ENCODE measurements around the gene PIP5K1C. TPM values are rescaled to one million over a fixed set of nuclear protein-coding genes. Genes with fewer than 3 reads are reported as not detected.

Gene PIP5K1C
- total and polyA plus RNA-seq, 9 of the 15 experiments (the other 6 are each of a cell fraction or from before 2014, with no cell fraction given): 0.38 to 22.1 (median 4.1) TPM

DNA sequence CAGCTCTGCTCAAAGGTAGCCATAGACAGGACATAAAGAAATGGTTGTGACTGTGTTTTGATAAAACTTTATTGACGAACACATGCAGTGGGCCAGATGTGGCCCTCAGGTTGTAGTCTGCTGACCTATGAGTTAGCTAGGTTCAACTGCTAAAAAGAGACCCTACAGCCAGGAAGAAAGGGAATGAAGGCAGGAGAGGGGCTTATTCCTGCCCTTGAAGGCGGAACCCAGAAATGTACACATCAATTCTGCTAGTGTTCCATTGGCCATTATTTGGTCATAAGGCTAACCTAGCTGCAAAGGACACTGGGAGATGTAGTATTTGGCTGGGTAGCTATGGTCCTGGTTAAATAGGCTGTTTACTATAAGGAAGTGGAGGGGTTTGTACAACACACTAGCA, 43.2 kb upstream of the PIP5K1C start (continued):
- TF ChIP-seq, protein P1, sequence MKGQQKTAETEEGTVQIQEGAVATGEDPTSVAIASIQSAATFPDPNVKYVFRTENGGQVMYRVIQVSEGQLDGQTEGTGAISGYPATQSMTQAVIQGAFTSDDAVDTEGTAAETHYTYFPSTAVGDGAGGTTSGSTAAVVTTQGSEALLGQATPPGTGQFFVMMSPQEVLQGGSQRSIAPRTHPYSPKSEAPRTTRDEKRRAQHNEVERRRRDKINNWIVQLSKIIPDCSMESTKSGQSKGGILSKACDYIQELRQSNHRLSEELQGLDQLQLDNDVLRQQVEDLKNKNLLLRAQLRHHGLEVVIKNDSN (CRISPR knock-in tag; IDR thresholded peaks at IDR 0.05): peak; percentile 81
- TF ChIP-seq, protein P2, sequence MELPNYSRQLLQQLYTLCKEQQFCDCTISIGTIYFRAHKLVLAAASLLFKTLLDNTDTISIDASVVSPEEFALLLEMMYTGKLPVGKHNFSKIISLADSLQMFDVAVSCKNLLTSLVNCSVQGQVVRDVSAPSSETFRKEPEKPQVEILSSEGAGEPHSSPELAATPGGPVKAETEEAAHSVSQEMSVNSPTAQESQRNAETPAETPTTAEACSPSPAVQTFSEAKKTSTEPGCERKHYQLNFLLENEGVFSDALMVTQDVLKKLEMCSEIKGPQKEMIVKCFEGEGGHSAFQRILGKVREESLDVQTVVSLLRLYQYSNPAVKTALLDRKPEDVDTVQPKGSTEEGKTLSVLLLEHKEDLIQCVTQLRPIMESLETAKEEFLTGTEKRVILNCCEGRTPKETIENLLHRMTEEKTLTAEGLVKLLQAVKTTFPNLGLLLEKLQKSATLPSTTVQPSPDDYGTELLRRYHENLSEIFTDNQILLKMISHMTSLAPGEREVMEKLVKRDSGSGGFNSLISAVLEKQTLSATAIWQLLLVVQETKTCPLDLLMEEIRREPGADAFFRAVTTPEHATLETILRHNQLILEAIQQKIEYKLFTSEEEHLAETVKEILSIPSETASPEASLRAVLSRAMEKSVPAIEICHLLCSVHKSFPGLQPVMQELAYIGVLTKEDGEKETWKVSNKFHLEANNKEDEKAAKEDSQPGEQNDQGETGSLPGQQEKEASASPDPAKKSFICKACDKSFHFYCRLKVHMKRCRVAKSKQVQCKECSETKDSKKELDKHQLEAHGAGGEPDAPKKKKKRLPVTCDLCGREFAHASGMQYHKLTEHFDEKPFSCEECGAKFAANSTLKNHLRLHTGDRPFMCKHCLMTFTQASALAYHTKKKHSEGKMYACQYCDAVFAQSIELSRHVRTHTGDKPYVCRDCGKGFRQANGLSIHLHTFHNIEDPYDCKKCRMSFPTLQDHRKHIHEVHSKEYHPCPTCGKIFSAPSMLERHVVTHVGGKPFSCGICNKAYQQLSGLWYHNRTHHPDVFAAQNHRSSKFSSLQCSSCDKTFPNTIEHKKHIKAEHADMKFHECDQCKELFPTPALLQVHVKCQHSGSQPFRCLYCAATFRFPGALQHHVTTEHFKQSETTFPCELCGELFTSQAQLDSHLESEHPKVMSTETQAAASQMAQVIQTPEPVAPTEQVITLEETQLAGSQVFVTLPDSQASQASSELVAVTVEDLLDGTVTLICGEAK (IDR thresholded peaks at IDR 0.05): peak; percentile 99
- TF ChIP-seq, protein P2 (CRISPR knock-in tag; IDR thresholded peaks at IDR 0.05): peak; percentile 99
- no peak for TF ChIP-seq SMARCA5 (IDR thresholded peaks at IDR 0.05)
- no peak for TF ChIP-seq ZNF75A (CRISPR knock-in tag; IDR thresholded peaks at IDR 0.05)
- 0 out of 2 replicates have a peak, but pooled peaks have one; percentile 18 for TF ChIP-seq EHMT2 (IDR thresholded peaks at IDR 0.05)
- TF ChIP-seq RBM15 (IDR thresholded peaks at IDR 0.05; ENCODE audit: insufficient read depth, low read length): no peak
- no peak for TF ChIP-seq ERF (CRISPR knock-in tag; IDR thresholded peaks at IDR 0.05)
- TF ChIP-seq, protein P3, sequence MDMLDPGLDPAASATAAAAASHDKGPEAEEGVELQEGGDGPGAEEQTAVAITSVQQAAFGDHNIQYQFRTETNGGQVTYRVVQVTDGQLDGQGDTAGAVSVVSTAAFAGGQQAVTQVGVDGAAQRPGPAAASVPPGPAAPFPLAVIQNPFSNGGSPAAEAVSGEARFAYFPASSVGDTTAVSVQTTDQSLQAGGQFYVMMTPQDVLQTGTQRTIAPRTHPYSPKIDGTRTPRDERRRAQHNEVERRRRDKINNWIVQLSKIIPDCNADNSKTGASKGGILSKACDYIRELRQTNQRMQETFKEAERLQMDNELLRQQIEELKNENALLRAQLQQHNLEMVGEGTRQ (CRISPR knock-in tag; IDR thresholded peaks at IDR 0.05): peak; percentile 87
